GOT3 (cell line): ENCODE results near the gene FBXW5.

Source experiments
- DNase-seq: peaks from one replicate; lab custom pipeline; 2025; ENCODE audit warnings: mixed read lengths; lab: John Stamatoyannopoulos, UW

FBXW5 gene

GRCh38 chr9:136906266-136906665 lies 38.3 kb downstream of the FBXW5 start:
- DNase-seq: no peak

GRCh38 chr9:136903041-136903554 lies 41.4 kb downstream of the FBXW5 start:
- DNase-seq: no peak

- DNase-seq: no peak
Observed at GRCh38 chr9:136902259-136902821, 42.2 kb downstream of the FBXW5 start.

DNA sequence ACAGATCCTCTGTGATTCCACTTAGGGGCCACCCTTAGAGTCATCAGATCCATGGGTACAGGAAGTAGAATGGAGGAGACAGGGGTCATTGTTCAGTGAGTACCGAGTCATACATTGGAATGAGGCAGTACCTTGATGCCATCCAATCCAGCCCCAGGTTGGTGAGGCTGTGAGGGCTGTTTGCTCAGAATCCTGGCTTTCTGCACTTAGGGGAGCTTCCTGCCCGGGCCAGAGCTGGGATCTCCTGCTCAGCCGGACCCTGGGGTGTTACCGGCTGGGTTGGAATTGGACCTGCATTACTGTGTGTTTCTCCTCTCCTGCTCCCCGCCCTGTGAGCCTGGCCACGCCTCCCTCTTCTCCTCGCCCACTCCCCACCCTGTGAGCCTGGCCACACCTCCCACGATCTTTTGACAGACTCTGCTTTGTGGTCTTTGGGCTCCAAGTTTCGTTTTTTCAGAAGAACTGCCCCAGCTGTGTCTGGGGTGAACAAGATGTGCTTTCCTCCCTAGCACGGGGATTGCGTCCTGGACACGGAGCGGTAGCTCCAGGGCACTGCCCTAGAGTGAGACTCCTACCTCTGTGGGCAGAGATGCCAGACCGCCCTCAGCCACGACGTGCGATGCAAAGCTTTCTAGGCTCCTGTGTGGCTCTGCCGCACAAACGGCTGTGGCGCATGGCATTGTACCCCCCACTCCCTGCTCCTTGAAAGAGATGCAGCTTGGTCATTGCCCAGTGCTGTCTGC lies 42.9 kb downstream of the FBXW5 start:
- no peak for DNase-seq

GRCh38 chr9:136900988-136901515 lies 43.5 kb downstream of the FBXW5 start:
- no peak for DNase-seq

GRCh38 chr9:136900556-136900955 lies 44.0 kb downstream of the FBXW5 start:
- DNase-seq: no peak

- DNase-seq: no peak
Observed at GRCh38 chr9:136899196-136899595, 45.3 kb downstream of the FBXW5 start.

- no peak for DNase-seq
Observed at GRCh38 chr9:136898483-136899100, 45.9 kb downstream of the FBXW5 start.

GRCh38 chr9:136896027-136896426 lies 48.5 kb downstream of the FBXW5 start:
- DNase-seq: no peak

- DNase-seq: no peak
Observed at GRCh38 chr9:136890661-136891060, 53.9 kb downstream of the FBXW5 start.
